Uterus (tissue), 2 donors: ENCODE data around the gene CDK5R2.

ENCODE experiments used
- POLR2A ChIP-seq, 2 donors: fragments of 450-650 bp; IDR thresholded peaks; one replicate each; pipeline ENCODE4 v1.6.1; 2016; ENCODE audit warnings: antibody characterized with exemption in 2 of 2, mild to moderate bottlenecking in 1 of 2, moderate library complexity in 1 of 2
- TF ChIP-seq, protein P1 (sequence below), 4 experiments: fragments of 200-600 bp in 2 of 4; fragments of 450-650 bp in 2 of 4; sonication (generic) in 2 of 4; IDR thresholded peaks; one replicate each; pipeline ENCODE4 v1.5.1; 2016 to 2019; ENCODE audit warnings: antibody characterized with exemption in 4 of 4, mild to moderate bottlenecking in 2 of 4, moderate library complexity in 1 of 4

DNA sequence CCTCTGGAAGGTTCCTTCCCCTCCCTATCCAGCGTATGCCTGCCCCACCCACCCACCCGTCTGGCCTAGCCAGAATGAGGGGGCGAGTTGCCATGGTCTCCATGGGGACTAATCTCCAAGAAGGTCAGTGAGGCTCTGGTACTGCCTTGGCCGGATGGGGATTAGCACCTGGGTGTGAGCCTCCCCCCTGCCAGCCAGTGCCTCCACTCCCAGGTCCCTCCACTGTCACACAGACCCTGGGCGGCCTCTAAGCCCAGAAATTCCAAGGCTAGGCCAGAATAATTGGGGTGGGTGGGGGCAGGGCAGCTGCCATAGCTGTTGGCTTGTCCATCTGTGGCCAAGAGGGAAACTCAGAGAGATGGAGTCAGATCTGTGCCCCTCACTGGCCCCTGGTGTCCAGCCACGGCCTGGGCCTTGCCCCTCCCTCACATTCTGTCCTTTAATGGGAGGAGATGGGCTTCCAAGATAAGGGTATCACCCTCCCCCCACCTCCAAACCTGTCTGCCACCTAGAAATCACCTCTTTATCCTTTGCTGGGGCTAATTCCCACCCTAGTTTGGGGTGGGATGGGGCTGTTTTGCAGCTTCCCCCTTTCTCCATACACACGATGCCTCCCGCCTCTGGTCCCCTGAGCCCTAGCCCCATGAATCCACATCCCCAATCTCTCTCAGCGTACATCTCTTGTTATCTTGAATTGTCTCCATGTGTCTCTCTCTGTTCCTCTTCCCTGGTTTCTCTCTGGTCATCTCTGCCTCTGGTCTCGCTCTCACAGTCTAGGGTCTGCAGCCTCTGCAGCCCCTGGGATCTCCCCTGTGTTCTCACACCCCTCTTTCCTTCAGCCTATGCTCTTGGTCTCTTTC lies 39.8 kb downstream of the CDK5R2 start:
- TF ChIP-seq, protein P1, sequence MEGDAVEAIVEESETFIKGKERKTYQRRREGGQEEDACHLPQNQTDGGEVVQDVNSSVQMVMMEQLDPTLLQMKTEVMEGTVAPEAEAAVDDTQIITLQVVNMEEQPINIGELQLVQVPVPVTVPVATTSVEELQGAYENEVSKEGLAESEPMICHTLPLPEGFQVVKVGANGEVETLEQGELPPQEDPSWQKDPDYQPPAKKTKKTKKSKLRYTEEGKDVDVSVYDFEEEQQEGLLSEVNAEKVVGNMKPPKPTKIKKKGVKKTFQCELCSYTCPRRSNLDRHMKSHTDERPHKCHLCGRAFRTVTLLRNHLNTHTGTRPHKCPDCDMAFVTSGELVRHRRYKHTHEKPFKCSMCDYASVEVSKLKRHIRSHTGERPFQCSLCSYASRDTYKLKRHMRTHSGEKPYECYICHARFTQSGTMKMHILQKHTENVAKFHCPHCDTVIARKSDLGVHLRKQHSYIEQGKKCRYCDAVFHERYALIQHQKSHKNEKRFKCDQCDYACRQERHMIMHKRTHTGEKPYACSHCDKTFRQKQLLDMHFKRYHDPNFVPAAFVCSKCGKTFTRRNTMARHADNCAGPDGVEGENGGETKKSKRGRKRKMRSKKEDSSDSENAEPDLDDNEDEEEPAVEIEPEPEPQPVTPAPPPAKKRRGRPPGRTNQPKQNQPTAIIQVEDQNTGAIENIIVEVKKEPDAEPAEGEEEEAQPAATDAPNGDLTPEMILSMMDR (IDR thresholded peaks at IDR 0.05): no peak
- no peak for TF ChIP-seq POLR2A (IDR thresholded peaks at IDR 0.05)
